Measurements from ENCODE around the gene DAAM2.

The DAAM2 gene

DNA sequence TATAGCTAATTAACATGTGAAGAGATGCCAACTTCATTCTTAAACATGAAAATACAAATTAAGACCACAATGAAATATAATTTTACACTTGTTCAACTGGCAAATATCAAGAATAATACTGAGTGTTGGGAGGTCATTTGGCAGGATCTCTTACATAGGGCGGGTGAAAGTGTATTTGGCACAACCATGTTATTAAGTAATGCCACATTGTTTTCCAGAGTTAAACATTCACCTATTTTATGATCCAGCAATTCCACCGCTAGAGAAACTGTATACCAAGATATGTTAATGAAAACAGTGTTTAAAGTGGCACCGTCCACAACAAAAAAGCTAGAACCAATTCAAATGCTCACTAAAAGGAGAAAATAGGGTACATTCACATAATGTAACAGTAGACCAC is 128.0 kb downstream of the DAAM2 start:
- no peaks in the 10 kb centered on the region for H3K36me3 ChIP-seq (ENCODE audit: control insufficient read depth, insufficient read depth, low read length)

DNA sequence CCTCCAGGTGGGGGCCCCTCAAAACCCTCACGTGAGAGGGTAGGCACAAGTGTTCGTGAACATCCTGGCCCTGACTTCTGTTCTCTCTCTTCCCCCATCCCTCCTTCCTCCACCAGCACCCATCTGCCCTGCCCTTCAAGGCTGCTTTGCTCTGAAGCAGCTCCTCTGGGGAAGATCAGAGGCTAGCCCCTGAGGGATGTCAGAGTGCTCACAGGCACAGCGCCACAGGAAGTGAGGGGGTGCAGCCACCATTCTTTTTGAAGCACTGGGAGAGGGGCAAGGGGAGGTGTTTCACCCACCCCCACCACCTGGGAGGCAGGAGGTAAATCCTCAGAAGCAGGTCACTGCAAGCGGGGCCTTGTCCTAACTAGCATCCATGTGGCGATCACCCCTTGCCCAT is 130.6 kb downstream of the DAAM2 start:
- Histone ChIP-seq H3K4me1 (ENCODE audit: control insufficient read depth, low read depth, low read length) (no peaks in the 10 kb centered on the region), H3K36me3 (ENCODE audit: control insufficient read depth, insufficient read depth, low read length) (no peaks in the 10 kb centered on the region), H3K27me3 (ENCODE audit: insufficient read depth, low read length, poor library complexity) (no peaks in the 10 kb centered on the region), H3K4me2 (ENCODE audit: low read length) (no peak overlapping the region), H3K18ac (ENCODE audit: low read length) (no peak overlapping the region), H3K27ac (ENCODE audit: low read depth, low read length) (no peak overlapping the region), H3K4me3 (ENCODE audit: low read length) (no peak overlapping the region), H2BK120ac (ENCODE audit: low read depth, low read length) (no peak overlapping the region), H3K56ac (ENCODE audit: low read length) (no peak overlapping the region), H2AK5ac (ENCODE audit: low read length) (no peak overlapping the region), H3K23ac (ENCODE audit: low read length) (no peak overlapping the region), H3K9ac (ENCODE audit: low read length) (no peak overlapping the region), H3K79me2 (ENCODE audit: control insufficient read depth, insufficient read depth, low read length) (no peaks in the 10 kb centered on the region), H2BK15ac (replicated peaks; ENCODE audit: low read depth) (no peak overlapping the region), H3K79me1 (ENCODE audit: low read length) (no peaks in the 10 kb centered on the region), H4K8ac (ENCODE audit: low read depth, low read length) (no peak overlapping the region), H4K5ac (ENCODE audit: low read length) (no peak overlapping the region), H2BK5ac (ENCODE audit: low read length) (no peak overlapping the region), H3K4ac (ENCODE audit: low read depth, low read length) (no peak overlapping the region)
- DNase-seq = no peak
- WGBS (ENCODE audit: extremely low coverage, insufficient coverage, low lambda C conversion rate) = no CpG with 5 or more reads among the region's 5 CpGs

More for the DNA sequence above, 128.0 kb downstream of the DAAM2 start:
- Histone ChIP-seq H2BK15ac (replicated peaks; ENCODE audit: low read depth) (no peak overlapping the region), H3K23ac (ENCODE audit: low read length) (no peak overlapping the region), H3K18ac (ENCODE audit: low read length) (no peak overlapping the region), H2BK5ac (ENCODE audit: low read length) (no peak overlapping the region), H3K4ac (ENCODE audit: low read depth, low read length) (no peak overlapping the region), H3K4me2 (ENCODE audit: low read length) (no peak overlapping the region), H4K8ac (ENCODE audit: low read depth, low read length) (no peak overlapping the region), H3K4me3 (ENCODE audit: low read length) (no peak overlapping the region), H2AK5ac (ENCODE audit: low read length) (no peak overlapping the region), H3K9ac (ENCODE audit: low read length) (no peak overlapping the region), H3K79me1 (ENCODE audit: low read length) (no peaks in the 10 kb centered on the region), H4K5ac (ENCODE audit: low read length) (no peak overlapping the region), H3K79me2 (ENCODE audit: control insufficient read depth, insufficient read depth, low read length) (no peaks in the 10 kb centered on the region), H3K27ac (ENCODE audit: low read depth, low read length) (no peak overlapping the region), H3K56ac (ENCODE audit: low read length) (no peak overlapping the region), H3K27me3 (ENCODE audit: insufficient read depth, low read length, poor library complexity) (no peaks in the 10 kb centered on the region), H2BK120ac (ENCODE audit: low read depth, low read length) (no peak overlapping the region), H3K4me1 (ENCODE audit: control insufficient read depth, low read depth, low read length) (no peaks in the 10 kb centered on the region)
- DNase-seq = no peak
- no CpG with 5 or more reads among the region's 3 CpGs for WGBS (ENCODE audit: extremely low coverage, insufficient coverage, low lambda C conversion rate)

DNA sequence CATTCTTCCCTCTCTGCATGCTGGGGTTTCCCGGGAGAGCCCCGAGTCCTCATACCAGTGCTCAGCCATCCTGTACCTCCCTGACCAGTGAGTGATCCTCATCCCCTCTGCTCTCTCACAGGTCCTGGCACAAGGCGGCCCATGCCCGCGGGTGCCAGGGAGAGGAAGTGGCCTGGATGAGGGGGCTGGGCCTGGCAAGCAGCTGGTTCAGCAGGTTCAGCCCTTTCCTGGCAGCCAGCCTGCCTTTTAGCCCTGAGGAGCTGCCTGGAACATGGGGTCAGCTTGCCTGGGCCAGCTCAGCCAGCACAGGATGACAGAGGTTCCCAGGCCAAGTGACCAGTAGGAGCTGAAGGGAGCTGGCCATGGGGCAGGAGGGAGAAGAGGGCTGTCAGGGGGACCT is 131.2 kb downstream of the DAAM2 start:
- no peak overlapping the region for H2AK5ac ChIP-seq (ENCODE audit: low read length)
- H3K56ac ChIP-seq (ENCODE audit: low read length) = no peak overlapping the region
- H3K4me3 ChIP-seq (ENCODE audit: low read length) = no peak overlapping the region
- no peaks in the 10 kb centered on the region for H3K36me3 ChIP-seq (ENCODE audit: control insufficient read depth, insufficient read depth, low read length)
- no peak for DNase-seq
- no peak overlapping the region for H3K4ac ChIP-seq (ENCODE audit: low read depth, low read length)
- no peak overlapping the region for H4K8ac ChIP-seq (ENCODE audit: low read depth, low read length)
- no peak overlapping the region for H3K23ac ChIP-seq (ENCODE audit: low read length)
- H3K4me2 ChIP-seq (ENCODE audit: low read length) = no peak overlapping the region
- no peaks in the 10 kb centered on the region for H3K4me1 ChIP-seq (ENCODE audit: control insufficient read depth, low read depth, low read length)
- no peak overlapping the region for H3K18ac ChIP-seq (ENCODE audit: low read length)
- no peak overlapping the region for H2BK120ac ChIP-seq (ENCODE audit: low read depth, low read length)
- no peaks in the 10 kb centered on the region for H3K79me1 ChIP-seq (ENCODE audit: low read length)
- no peak overlapping the region for H3K9ac ChIP-seq (ENCODE audit: low read length)
- no peaks in the 10 kb centered on the region for H3K79me2 ChIP-seq (ENCODE audit: control insufficient read depth, insufficient read depth, low read length)
- WGBS (ENCODE audit: extremely low coverage, insufficient coverage, low lambda C conversion rate) = no CpG with 5 or more reads among the region's 5 CpGs
- no peaks in the 10 kb centered on the region for H3K27me3 ChIP-seq (ENCODE audit: insufficient read depth, low read length, poor library complexity)
- no peak overlapping the region for H2BK5ac ChIP-seq (ENCODE audit: low read length)
- no peak overlapping the region for H3K27ac ChIP-seq (ENCODE audit: low read depth, low read length)
- no peak overlapping the region for H4K5ac ChIP-seq (ENCODE audit: low read length)
- no peak overlapping the region for H2BK15ac ChIP-seq (replicated peaks; ENCODE audit: low read depth)

DNA sequence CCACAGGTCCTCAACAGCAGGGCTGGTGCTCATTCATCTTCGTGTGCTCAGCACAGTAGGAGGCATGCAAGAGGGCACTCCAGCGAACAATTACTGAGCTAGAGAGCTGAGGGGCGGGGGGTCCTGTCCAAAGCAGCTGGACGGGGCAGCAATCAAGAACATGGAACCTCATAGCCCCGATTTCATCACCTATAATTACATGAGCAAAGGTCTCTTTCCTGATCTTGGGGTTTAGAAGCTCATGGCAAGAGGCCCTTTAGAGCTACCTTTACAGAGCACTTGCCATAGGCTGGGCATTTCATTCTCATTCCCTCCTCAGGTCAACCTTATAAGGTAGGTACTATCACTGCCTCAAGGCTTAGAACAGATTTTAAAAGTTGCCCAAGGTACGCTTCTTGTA is 131.7 kb downstream of the DAAM2 start:
- H3K79me1 ChIP-seq (ENCODE audit: low read length) = no peaks in the 10 kb centered on the region
- no peak overlapping the region for H3K4ac ChIP-seq (ENCODE audit: low read depth, low read length)
- no peak overlapping the region for H3K18ac ChIP-seq (ENCODE audit: low read length)
- no peak overlapping the region for H3K56ac ChIP-seq (ENCODE audit: low read length)
- no peak overlapping the region for H2AK5ac ChIP-seq (ENCODE audit: low read length)
- H4K5ac ChIP-seq (ENCODE audit: low read length) = no peak overlapping the region
- H3K79me2 ChIP-seq (ENCODE audit: control insufficient read depth, insufficient read depth, low read length) = no peaks in the 10 kb centered on the region
- H3K36me3 ChIP-seq (ENCODE audit: control insufficient read depth, insufficient read depth, low read length) = no peaks in the 10 kb centered on the region
- no peak overlapping the region for H4K8ac ChIP-seq (ENCODE audit: low read depth, low read length)
- H3K4me2 ChIP-seq (ENCODE audit: low read length) = no peak overlapping the region
- H3K27ac ChIP-seq (ENCODE audit: low read depth, low read length) = no peak overlapping the region
- no peak overlapping the region for H3K4me3 ChIP-seq (ENCODE audit: low read length)
- H3K23ac ChIP-seq (ENCODE audit: low read length) = no peak overlapping the region
- no peak for DNase-seq
- no peak overlapping the region for H2BK5ac ChIP-seq (ENCODE audit: low read length)
- no CpG with 5 or more reads among the region's 6 CpGs for WGBS (ENCODE audit: extremely low coverage, insufficient coverage, low lambda C conversion rate)
- no peaks in the 10 kb centered on the region for H3K27me3 ChIP-seq (ENCODE audit: insufficient read depth, low read length, poor library complexity)
- no peak overlapping the region for H2BK120ac ChIP-seq (ENCODE audit: low read depth, low read length)
- no peak overlapping the region for H2BK15ac ChIP-seq (replicated peaks; ENCODE audit: low read depth)
- H3K9ac ChIP-seq (ENCODE audit: low read length) = no peak overlapping the region
- H3K4me1 ChIP-seq (ENCODE audit: control insufficient read depth, low read depth, low read length) = no peaks in the 10 kb centered on the region

DNA sequence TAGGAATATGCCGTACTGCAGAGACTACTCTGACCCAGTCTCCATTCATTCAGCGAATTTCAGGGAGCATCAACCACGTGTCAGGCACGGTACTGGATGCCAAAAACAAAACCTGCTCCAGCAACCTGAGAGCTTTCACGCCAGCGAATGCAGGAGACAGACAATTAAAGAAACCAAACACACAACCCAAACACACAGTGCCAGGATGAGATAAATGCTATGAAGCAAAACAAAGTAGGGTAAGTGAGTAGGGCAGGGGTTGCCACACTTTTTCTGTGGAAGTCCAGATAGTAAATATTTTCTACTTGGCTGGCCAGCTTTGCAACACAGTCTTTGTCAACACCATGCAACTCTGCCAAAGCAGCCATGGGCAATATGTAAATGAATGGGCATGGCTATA is 132.1 kb downstream of the DAAM2 start:
- no peak overlapping the region for H3K56ac ChIP-seq (ENCODE audit: low read length)
- no peak overlapping the region for H4K5ac ChIP-seq (ENCODE audit: low read length)
- no peaks in the 10 kb centered on the region for H3K79me1 ChIP-seq (ENCODE audit: low read length)
- WGBS (ENCODE audit: extremely low coverage, insufficient coverage, low lambda C conversion rate) = no CpG with 5 or more reads among the region's 6 CpGs
- H2AK5ac ChIP-seq (ENCODE audit: low read length) = no peak overlapping the region
- no peak overlapping the region for H4K8ac ChIP-seq (ENCODE audit: low read depth, low read length)
- no peak overlapping the region for H3K9ac ChIP-seq (ENCODE audit: low read length)
- H3K4me3 ChIP-seq (ENCODE audit: low read length) = no peak overlapping the region
- DNase-seq = no peak
- no peak overlapping the region for H2BK120ac ChIP-seq (ENCODE audit: low read depth, low read length)
- H2BK15ac ChIP-seq (replicated peaks; ENCODE audit: low read depth) = no peak overlapping the region
- no peaks in the 10 kb centered on the region for H3K4me1 ChIP-seq (ENCODE audit: control insufficient read depth, low read depth, low read length)
- no peaks in the 10 kb centered on the region for H3K36me3 ChIP-seq (ENCODE audit: control insufficient read depth, insufficient read depth, low read length)
- H3K4ac ChIP-seq (ENCODE audit: low read depth, low read length) = no peak overlapping the region
- H3K79me2 ChIP-seq (ENCODE audit: control insufficient read depth, insufficient read depth, low read length) = no peaks in the 10 kb centered on the region
- H3K27me3 ChIP-seq (ENCODE audit: insufficient read depth, low read length, poor library complexity) = no peaks in the 10 kb centered on the region
- no peak overlapping the region for H3K27ac ChIP-seq (ENCODE audit: low read depth, low read length)
- no peak overlapping the region for H3K4me2 ChIP-seq (ENCODE audit: low read length)
- H2BK5ac ChIP-seq (ENCODE audit: low read length) = no peak overlapping the region
- H3K23ac ChIP-seq (ENCODE audit: low read length) = no peak overlapping the region
- no peak overlapping the region for H3K18ac ChIP-seq (ENCODE audit: low read length)

DNA sequence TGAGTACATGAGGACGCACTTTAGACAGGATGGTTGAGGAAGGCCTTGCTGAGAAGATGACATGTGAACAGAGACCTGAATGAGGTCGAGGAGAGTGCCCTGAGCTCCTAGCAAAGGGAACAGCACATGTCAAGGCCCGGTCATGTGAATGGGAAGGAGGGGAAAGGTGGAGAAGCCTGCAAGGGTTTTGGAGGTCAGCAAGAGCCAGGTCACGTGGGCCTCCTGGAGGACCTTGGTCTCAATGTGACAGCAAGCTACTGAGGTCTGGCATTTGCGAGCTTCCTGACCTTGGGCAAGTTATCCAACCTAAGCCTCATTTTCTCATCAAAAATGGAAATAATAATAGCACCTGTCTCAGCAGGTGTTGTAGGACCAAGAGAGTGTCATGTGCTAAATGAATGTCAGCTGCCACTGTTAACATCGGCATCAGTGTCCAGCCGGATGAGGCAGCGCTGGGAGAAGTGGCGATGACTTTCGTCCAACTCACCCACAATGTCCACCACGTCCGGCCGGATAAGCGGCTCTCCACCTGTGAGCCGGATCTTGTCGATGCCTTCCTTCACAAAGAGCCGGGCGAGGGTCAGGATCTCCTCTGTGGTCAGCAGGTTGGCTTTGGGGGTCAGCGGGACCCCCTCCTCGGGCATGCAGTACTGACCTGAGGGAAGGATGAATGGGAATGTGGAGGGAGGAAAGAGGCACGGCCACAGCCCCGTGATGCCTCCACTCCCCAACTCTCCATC is 133.2 kb downstream of the DAAM2 start:
- no peak overlapping the region for H3K27ac ChIP-seq (ENCODE audit: low read depth, low read length)
- no CpG with 5 or more reads among the region's 22 CpGs for WGBS (ENCODE audit: extremely low coverage, insufficient coverage, low lambda C conversion rate)
- H3K36me3 ChIP-seq (ENCODE audit: control insufficient read depth, insufficient read depth, low read length) = no peaks in the 10 kb centered on the region

More for the DNA sequence above, 133.2 kb downstream of the DAAM2 start:
- DNase-seq = no peak
- H3K4me1 ChIP-seq (ENCODE audit: control insufficient read depth, low read depth, low read length) = no peaks in the 10 kb centered on the region
- H3K18ac ChIP-seq (ENCODE audit: low read length) = no peak overlapping the region
- H3K79me2 ChIP-seq (ENCODE audit: control insufficient read depth, insufficient read depth, low read length) = no peaks in the 10 kb centered on the region
- no peak overlapping the region for H4K5ac ChIP-seq (ENCODE audit: low read length)
- no peak overlapping the region for H3K56ac ChIP-seq (ENCODE audit: low read length)
- H3K9ac ChIP-seq (ENCODE audit: low read length) = no peak overlapping the region
- H4K8ac ChIP-seq (ENCODE audit: low read depth, low read length) = no peak overlapping the region
- H2BK120ac ChIP-seq (ENCODE audit: low read depth, low read length) = no peak overlapping the region
- no peak overlapping the region for H2BK5ac ChIP-seq (ENCODE audit: low read length)
- H3K23ac ChIP-seq (ENCODE audit: low read length) = no peak overlapping the region
- no peak overlapping the region for H3K4me2 ChIP-seq (ENCODE audit: low read length)
- no peaks in the 10 kb centered on the region for H3K79me1 ChIP-seq (ENCODE audit: low read length)
- H3K4ac ChIP-seq (ENCODE audit: low read depth, low read length) = no peak overlapping the region
- H2BK15ac ChIP-seq (replicated peaks; ENCODE audit: low read depth) = no peak overlapping the region
- no peaks in the 10 kb centered on the region for H3K27me3 ChIP-seq (ENCODE audit: insufficient read depth, low read length, poor library complexity)
- H3K4me3 ChIP-seq (ENCODE audit: low read length) = no peak overlapping the region
- H2AK5ac ChIP-seq (ENCODE audit: low read length) = no peak overlapping the region
